ENCODE results near the gene USP37.
"Not testable (repeated sequence)": the region's sequence is repeated elsewhere in the genome, so short reads cannot be mapped to it uniquely, and the experiment has no call there.

Gene USP37

GRCh38 chr2:218555527-218555926 is 12.6 kb downstream of the USP37 start:
- no peak overlapping the region for H3K9ac ChIP-seq (ENCODE audit: low read depth in 1 of 2, low read length in 2 of 2)
- no peak overlapping the region for H3K4me3 ChIP-seq (ENCODE audit: low read depth in 1 of 2, low read length in 2 of 2)
- H3K27ac ChIP-seq (ENCODE audit: low read depth, low read length), result no peak overlapping the region
- H3K9me3 ChIP-seq (ENCODE audit: control insufficient read depth in 1 of 2, low read length in 2 of 2), result no peaks in the 10 kb centered on the region
- H3K4me1 ChIP-seq (ENCODE audit: control insufficient read depth in 1 of 2, insufficient read depth in 2 of 2, low read length in 2 of 2), result no peaks in the 10 kb centered on the region
- no peaks in the 10 kb centered on the region for H3K27me3 ChIP-seq (ENCODE audit: control insufficient read depth in 1 of 2, insufficient read depth in 2 of 2, low read length in 2 of 2)
- H3K36me3 ChIP-seq (ENCODE audit: control insufficient read depth in 1 of 2, insufficient read depth in 2 of 2, low read length in 2 of 2), result peaks cover 21 to 37% of the 10 kb centered on the region in 2 donors

GRCh38 chr2:218554225-218554624 is 13.9 kb downstream of the USP37 start:
- not testable (repeated sequence) for H3K9me3 ChIP-seq (ENCODE audit: control insufficient read depth in 1 of 2, low read length in 2 of 2); H3K4me1 ChIP-seq (ENCODE audit: control insufficient read depth in 1 of 2, insufficient read depth in 2 of 2, low read length in 2 of 2); H3K27me3 ChIP-seq (ENCODE audit: control insufficient read depth in 1 of 2, insufficient read depth in 2 of 2, low read length in 2 of 2); H3K9ac ChIP-seq (ENCODE audit: low read depth in 1 of 2, low read length in 2 of 2); H3K27ac ChIP-seq (ENCODE audit: low read depth, low read length); H3K4me3 ChIP-seq (ENCODE audit: low read depth in 1 of 2, low read length in 2 of 2)
- peaks cover 14 to 30% of the 10 kb centered on the region in 2 donors for H3K36me3 ChIP-seq (ENCODE audit: control insufficient read depth in 1 of 2, insufficient read depth in 2 of 2, low read length in 2 of 2)

DNA sequence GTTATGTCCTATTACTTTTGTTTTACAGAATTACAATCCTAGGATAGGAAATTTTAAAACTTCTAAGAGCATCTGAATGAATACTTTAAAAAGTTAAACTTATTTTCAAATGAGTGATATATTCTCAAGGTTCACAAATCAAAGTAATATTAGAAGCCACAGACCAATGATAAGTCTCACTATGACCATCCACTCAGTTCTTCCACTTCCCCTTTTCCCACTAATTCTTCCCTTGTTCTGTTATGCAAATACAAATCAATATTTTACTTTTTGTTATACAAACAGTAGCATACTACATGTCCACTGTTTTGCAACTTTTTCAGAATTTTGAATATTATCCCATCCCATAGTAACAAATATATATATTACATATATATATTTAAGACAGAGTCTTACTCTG is 20.2 kb downstream of the USP37 start:
- Histone ChIP-seq H3K9ac (ENCODE audit: low read depth in 1 of 2, low read length in 2 of 2) (no peak overlapping the region), H3K36me3 (ENCODE audit: control insufficient read depth in 1 of 2, insufficient read depth in 2 of 2, low read length in 2 of 2) (peaks cover 19 to 48% of the 10 kb centered on the region in 2 donors), H3K9me3 (ENCODE audit: control insufficient read depth in 1 of 2, low read length in 2 of 2) (no peaks in the 10 kb centered on the region), H3K27me3 (ENCODE audit: control insufficient read depth in 1 of 2, insufficient read depth in 2 of 2, low read length in 2 of 2) (no peaks in the 10 kb centered on the region), H3K4me3 (ENCODE audit: low read depth in 1 of 2, low read length in 2 of 2) (no peak overlapping the region), H3K27ac (ENCODE audit: low read depth, low read length) (no peak overlapping the region), H3K4me1 (ENCODE audit: control insufficient read depth in 1 of 2, insufficient read depth in 2 of 2, low read length in 2 of 2) (no peaks in the 10 kb centered on the region)

- Histone ChIP-seq H3K4me3 (ENCODE audit: low read depth in 1 of 2, low read length in 2 of 2) (no peak overlapping the region), H3K9me3 (ENCODE audit: control insufficient read depth in 1 of 2, low read length in 2 of 2) (no peaks in the 10 kb centered on the region), H3K9ac (ENCODE audit: low read depth in 1 of 2, low read length in 2 of 2) (no peak overlapping the region), H3K27me3 (ENCODE audit: control insufficient read depth in 1 of 2, insufficient read depth in 2 of 2, low read length in 2 of 2) (no peaks in the 10 kb centered on the region), H3K4me1 (ENCODE audit: control insufficient read depth in 1 of 2, insufficient read depth in 2 of 2, low read length in 2 of 2) (no peaks in the 10 kb centered on the region), H3K36me3 (ENCODE audit: control insufficient read depth in 1 of 2, insufficient read depth in 2 of 2, low read length in 2 of 2) (peaks cover 21 to 48% of the 10 kb centered on the region in 2 donors), H3K27ac (ENCODE audit: low read depth, low read length) (no peak overlapping the region)
Observed at GRCh38 chr2:218547511-218547910, 20.6 kb downstream of the USP37 start.

- no peak overlapping the region for H3K9ac ChIP-seq (ENCODE audit: low read depth in 1 of 2, low read length in 2 of 2)
- H3K27ac ChIP-seq (ENCODE audit: low read depth, low read length), result no peak overlapping the region
- H3K4me3 ChIP-seq (ENCODE audit: low read depth in 1 of 2, low read length in 2 of 2), result no peak overlapping the region
- H3K27me3 ChIP-seq (ENCODE audit: control insufficient read depth in 1 of 2, insufficient read depth in 2 of 2, low read length in 2 of 2), result no peaks in the 10 kb centered on the region
- H3K9me3 ChIP-seq (ENCODE audit: control insufficient read depth in 1 of 2, low read length in 2 of 2), result no peaks in the 10 kb centered on the region
- no peaks in the 10 kb centered on the region for H3K4me1 ChIP-seq (ENCODE audit: control insufficient read depth in 1 of 2, insufficient read depth in 2 of 2, low read length in 2 of 2)
- H3K36me3 ChIP-seq (ENCODE audit: control insufficient read depth in 1 of 2, insufficient read depth in 2 of 2, low read length in 2 of 2), result peaks cover 29 to 52% of the 10 kb centered on the region in 2 donors
Observed at GRCh38 chr2:218546012-218546411, 22.1 kb downstream of the USP37 start.

DNA sequence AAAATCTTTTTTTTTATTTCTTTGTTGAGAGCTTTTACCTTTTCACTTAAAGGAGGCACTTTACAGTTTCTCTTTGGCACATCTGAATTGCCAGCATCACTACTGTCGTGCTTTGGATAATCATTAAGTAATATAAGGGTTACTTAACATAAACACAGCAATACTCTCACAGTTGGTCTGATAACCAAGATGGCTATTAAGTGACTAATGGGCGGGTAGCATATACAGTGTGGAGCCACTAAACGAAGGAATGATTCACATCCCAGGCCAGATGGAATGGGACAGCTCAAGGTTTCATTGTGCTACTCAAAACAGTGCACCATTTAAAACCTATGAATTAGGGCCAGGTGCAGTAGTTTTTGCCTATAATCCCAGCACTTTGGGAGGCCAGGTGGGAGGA is 28.1 kb downstream of the USP37 start:
- no peaks in the 10 kb centered on the region for H3K4me1 ChIP-seq (ENCODE audit: control insufficient read depth in 1 of 2, insufficient read depth in 2 of 2, low read length in 2 of 2)
- peaks cover 26 to 77% of the 10 kb centered on the region in 2 donors for H3K36me3 ChIP-seq (ENCODE audit: control insufficient read depth in 1 of 2, insufficient read depth in 2 of 2, low read length in 2 of 2)
- H3K27me3 ChIP-seq (ENCODE audit: control insufficient read depth in 1 of 2, insufficient read depth in 2 of 2, low read length in 2 of 2), result no peaks in the 10 kb centered on the region
- no peak overlapping the region for H3K9ac ChIP-seq (ENCODE audit: low read depth in 1 of 2, low read length in 2 of 2)
- no peaks in the 10 kb centered on the region for H3K9me3 ChIP-seq (ENCODE audit: control insufficient read depth in 1 of 2, low read length in 2 of 2)
- H3K27ac ChIP-seq (ENCODE audit: low read depth, low read length), result no peak overlapping the region
- H3K4me3 ChIP-seq (ENCODE audit: low read depth in 1 of 2, low read length in 2 of 2), result no peak overlapping the region

DNA sequence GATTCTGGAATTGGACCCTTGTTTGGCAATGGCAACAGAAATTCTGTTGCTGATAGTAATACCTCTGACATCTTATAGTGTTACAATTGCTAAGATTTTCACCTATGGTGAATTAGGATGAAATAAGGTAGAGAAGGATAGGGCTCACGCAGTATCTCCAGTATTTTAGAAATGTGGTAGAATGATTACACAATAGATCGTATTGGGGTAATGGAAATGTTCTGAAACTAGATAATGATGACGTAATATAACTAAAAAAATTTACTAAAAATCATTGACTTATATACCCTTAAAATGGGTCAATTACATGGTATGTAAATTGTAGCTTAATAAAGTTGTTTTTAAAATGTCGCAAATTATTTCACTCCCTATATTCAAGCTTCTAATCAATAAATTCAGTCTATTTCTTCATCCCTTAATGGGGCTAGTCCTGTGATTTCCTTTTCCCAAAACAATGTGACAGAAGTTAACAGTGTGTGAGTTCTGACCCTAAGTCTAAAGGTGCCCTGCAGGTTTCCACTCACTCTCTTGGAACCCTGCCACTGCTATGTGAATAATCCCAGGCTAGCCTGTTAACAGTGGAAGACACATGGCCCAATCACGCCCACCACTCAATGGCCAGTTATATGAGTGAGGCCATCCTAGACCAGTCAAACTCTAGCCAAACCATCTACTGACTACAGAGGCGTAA is 31.2 kb downstream of the USP37 start:
- Histone ChIP-seq H3K36me3 (ENCODE audit: control insufficient read depth in 1 of 2, insufficient read depth in 2 of 2, low read length in 2 of 2) (peaks cover 12 to 70% of the 10 kb centered on the region in 2 donors), H3K9ac (ENCODE audit: low read depth in 1 of 2, low read length in 2 of 2) (no peak overlapping the region), H3K4me3 (ENCODE audit: low read depth in 1 of 2, low read length in 2 of 2) (no peak overlapping the region), H3K27ac (ENCODE audit: low read depth, low read length) (no peak overlapping the region), H3K27me3 (ENCODE audit: control insufficient read depth in 1 of 2, insufficient read depth in 2 of 2, low read length in 2 of 2) (no peaks in the 10 kb centered on the region), H3K4me1 (ENCODE audit: control insufficient read depth in 1 of 2, insufficient read depth in 2 of 2, low read length in 2 of 2) (no peaks in the 10 kb centered on the region), H3K9me3 (ENCODE audit: control insufficient read depth in 1 of 2, low read length in 2 of 2) (no peaks in the 10 kb centered on the region)

DNA sequence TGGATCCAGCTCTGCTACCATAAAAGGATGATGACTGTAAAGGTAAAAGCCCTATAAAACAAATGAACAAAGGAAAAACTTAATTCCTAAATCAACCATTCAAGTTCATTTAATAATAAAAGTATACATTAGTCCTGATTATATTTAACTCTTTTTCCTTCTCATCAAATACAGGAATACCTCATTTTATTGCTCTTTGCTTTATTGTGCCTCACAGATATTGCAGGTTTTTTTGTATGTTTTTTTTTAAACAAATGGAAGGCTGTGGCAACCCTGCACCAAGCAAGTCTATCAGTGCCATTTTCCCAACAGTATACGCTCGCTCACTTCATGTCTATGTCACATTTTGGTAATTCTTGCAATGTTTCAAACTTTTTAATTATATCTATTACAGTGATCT is 38.2 kb downstream of the USP37 start:
- Histone ChIP-seq H3K4me1 (ENCODE audit: control insufficient read depth in 1 of 2, insufficient read depth in 2 of 2, low read length in 2 of 2) (no peaks in the 10 kb centered on the region), H3K9ac (ENCODE audit: low read depth in 1 of 2, low read length in 2 of 2) (no peak overlapping the region), H3K4me3 (ENCODE audit: low read depth in 1 of 2, low read length in 2 of 2) (no peak overlapping the region), H3K27me3 (ENCODE audit: control insufficient read depth in 1 of 2, insufficient read depth in 2 of 2, low read length in 2 of 2) (no peaks in the 10 kb centered on the region), H3K27ac (ENCODE audit: low read depth, low read length) (no peak overlapping the region), H3K36me3 (ENCODE audit: control insufficient read depth in 1 of 2, insufficient read depth in 2 of 2, low read length in 2 of 2) (peaks cover 5 to 64% of the 10 kb centered on the region in 2 donors), H3K9me3 (ENCODE audit: control insufficient read depth in 1 of 2, low read length in 2 of 2) (no peaks in the 10 kb centered on the region)

DNA sequence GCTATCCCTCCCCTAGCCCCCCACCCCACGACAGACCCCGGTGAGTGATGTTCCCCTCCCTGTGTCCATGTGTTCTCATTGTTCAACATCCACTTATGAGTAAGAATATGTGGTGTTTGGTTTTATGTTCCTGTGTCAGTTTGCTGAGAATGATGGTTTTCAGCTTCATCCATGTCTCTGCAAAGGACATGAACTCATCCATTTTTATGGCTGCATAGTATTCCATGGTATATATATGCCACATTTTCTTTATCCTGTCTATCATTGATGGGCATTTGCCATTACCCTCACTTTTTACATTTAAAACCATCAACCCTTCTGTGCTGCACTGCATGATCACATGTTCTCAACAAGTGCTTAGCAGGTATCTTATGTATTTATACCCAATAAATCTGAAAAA is 39.7 kb downstream of the USP37 start:
- H3K4me3 ChIP-seq (ENCODE audit: low read depth in 1 of 2, low read length in 2 of 2); H3K27me3 ChIP-seq (ENCODE audit: control insufficient read depth in 1 of 2, insufficient read depth in 2 of 2, low read length in 2 of 2); H3K9me3 ChIP-seq (ENCODE audit: control insufficient read depth in 1 of 2, low read length in 2 of 2); H3K9ac ChIP-seq (ENCODE audit: low read depth in 1 of 2, low read length in 2 of 2); H3K4me1 ChIP-seq (ENCODE audit: control insufficient read depth in 1 of 2, insufficient read depth in 2 of 2, low read length in 2 of 2); H3K27ac ChIP-seq (ENCODE audit: low read depth, low read length): not testable (repeated sequence)
- peaks cover 5 to 57% of the 10 kb centered on the region in 2 donors for H3K36me3 ChIP-seq (ENCODE audit: control insufficient read depth in 1 of 2, insufficient read depth in 2 of 2, low read length in 2 of 2)

GRCh38 chr2:218523651-218524050 is 44.5 kb downstream of the USP37 start:
- Histone ChIP-seq H3K27me3 (ENCODE audit: control insufficient read depth in 1 of 2, insufficient read depth in 2 of 2, low read length in 2 of 2) (no peaks in the 10 kb centered on the region), H3K4me3 (ENCODE audit: low read depth in 1 of 2, low read length in 2 of 2) (no peak overlapping the region), H3K36me3 (ENCODE audit: control insufficient read depth in 1 of 2, insufficient read depth in 2 of 2, low read length in 2 of 2) (peaks cover 6 to 27% of the 10 kb centered on the region in 2 donors), H3K9ac (ENCODE audit: low read depth in 1 of 2, low read length in 2 of 2) (no peak overlapping the region), H3K27ac (ENCODE audit: low read depth, low read length) (no peak overlapping the region), H3K4me1 (ENCODE audit: control insufficient read depth in 1 of 2, insufficient read depth in 2 of 2, low read length in 2 of 2) (no peaks in the 10 kb centered on the region), H3K9me3 (ENCODE audit: control insufficient read depth in 1 of 2, low read length in 2 of 2) (no peaks in the 10 kb centered on the region)

All from duodenal mucosa (tissue), 2 donors.